Testis (tissue), 2 donors: ENCODE data around the gene MS4A4E.

ENCODE experiments used
- CTCF ChIP-seq, 3 experiments: fragments of 450-650 bp in 2 of 3; fragments of 200-600 bp in 1 of 3; sonication (generic) in 1 of 3; IDR thresholded peaks; one replicate each; pipeline ENCODE4 v1.5.1; 2016 to 2019; ENCODE audit warnings: antibody characterized with exemption in 3 of 3, mild to moderate bottlenecking in 2 of 3, moderate library complexity in 1 of 3
- POLR2A ChIP-seq: fragments of 450-650 bp; IDR thresholded peaks from one replicate; pipeline ENCODE4 v1.6.1; 2017; ENCODE audit warnings: antibody characterized with exemption, mild to moderate bottlenecking, moderate library complexity

GRCh38 chr11:60251485-60252212 is 8.7 kb upstream of the MS4A4E start:
- peak; percentile 31 to 52 (median 43) for TF ChIP-seq CTCF (IDR thresholded peaks at IDR 0.05)
- TF ChIP-seq POLR2A, result no peak
